Neural cell (in vitro differentiated cells): ENCODE data around the gene LDLRAD4.

Source experiments
- CTCF ChIP-seq: fragments of 450-650 bp; IDR thresholded peaks from 2 replicates; pipeline ENCODE4 v1.5.1; 2014; ENCODE audit warnings: antibody characterized with exemption, mild to moderate bottlenecking, moderate library complexity; ENCODE audit not compliant: poor library complexity, severe bottlenecking
- RAD21 ChIP-seq: fragments of 450-650 bp; conservative IDR thresholded peaks from 2 replicates; pipeline ENCODE4 v1.6.1; 2014; ENCODE audit warnings: antibody characterized with exemption, mild to moderate bottlenecking, moderate library complexity

- TF ChIP-seq CTCF (no peak), RAD21 (no peak)
Observed at GRCh38 chr18:13474907-13475545, 256.5 kb downstream of the LDLRAD4 start.
